HG03095 (cell line): ENCODE data around the gene NES.

Experiments used
- ATAC-seq: cut with Tn5 transposase; IDR thresholded peaks from one replicate; pipeline ENCODE4 v1.9.1; 2021; ENCODE audit warnings: moderate library complexity; ENCODE audit not compliant: unreplicated experiment

Gene NES, protein sequence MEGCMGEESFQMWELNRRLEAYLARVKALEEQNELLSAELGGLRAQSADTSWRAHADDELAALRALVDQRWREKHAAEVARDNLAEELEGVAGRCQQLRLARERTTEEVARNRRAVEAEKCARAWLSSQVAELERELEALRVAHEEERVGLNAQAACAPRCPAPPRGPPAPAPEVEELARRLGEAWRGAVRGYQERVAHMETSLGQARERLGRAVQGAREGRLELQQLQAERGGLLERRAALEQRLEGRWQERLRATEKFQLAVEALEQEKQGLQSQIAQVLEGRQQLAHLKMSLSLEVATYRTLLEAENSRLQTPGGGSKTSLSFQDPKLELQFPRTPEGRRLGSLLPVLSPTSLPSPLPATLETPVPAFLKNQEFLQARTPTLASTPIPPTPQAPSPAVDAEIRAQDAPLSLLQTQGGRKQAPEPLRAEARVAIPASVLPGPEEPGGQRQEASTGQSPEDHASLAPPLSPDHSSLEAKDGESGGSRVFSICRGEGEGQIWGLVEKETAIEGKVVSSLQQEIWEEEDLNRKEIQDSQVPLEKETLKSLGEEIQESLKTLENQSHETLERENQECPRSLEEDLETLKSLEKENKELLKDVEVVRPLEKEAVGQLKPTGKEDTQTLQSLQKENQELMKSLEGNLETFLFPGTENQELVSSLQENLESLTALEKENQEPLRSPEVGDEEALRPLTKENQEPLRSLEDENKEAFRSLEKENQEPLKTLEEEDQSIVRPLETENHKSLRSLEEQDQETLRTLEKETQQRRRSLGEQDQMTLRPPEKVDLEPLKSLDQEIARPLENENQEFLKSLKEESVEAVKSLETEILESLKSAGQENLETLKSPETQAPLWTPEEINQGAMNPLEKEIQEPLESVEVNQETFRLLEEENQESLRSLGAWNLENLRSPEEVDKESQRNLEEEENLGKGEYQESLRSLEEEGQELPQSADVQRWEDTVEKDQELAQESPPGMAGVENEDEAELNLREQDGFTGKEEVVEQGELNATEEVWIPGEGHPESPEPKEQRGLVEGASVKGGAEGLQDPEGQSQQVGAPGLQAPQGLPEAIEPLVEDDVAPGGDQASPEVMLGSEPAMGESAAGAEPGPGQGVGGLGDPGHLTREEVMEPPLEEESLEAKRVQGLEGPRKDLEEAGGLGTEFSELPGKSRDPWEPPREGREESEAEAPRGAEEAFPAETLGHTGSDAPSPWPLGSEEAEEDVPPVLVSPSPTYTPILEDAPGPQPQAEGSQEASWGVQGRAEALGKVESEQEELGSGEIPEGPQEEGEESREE (N-terminal part only)

DNA sequence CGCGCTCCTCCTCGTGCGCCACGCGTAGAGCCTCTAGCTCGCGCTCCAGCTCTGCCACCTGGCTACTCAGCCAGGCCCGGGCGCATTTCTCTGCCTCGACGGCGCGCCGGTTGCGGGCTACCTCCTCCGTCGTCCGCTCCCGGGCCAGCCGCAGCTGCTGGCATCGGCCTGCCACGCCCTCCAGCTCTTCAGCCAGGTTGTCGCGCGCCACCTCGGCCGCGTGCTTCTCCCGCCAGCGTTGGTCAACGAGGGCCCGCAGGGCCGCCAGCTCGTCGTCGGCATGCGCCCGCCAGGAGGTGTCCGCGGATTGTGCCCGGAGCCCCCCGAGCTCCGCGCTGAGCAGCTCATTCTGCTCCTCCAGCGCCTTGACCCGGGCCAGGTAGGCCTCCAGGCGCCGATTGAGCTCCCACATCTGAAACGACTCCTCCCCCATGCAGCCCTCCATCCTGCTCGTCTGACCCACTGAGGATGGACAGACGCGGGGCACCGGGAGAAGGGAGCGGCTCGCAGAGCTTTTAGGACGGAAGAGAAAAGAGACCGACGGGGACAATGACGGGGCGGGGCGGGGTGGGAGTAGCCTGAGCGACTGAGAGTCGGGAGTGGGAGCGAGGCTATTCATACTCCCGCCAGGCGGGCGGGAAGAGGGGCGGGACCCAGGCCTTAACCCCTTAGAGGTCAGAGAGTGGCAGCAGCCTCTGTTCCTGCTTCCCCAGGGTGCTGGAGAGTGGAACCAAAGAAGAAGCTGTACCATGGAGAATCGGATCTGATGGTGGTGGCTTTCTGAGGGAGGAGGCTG, at the start of gene NES:
Gene NES, minus strand, starts transcription at position 588 of the 796 bp plus-strand sequence. Its CDS starts 143 bp downstream, at position 445.
- ATAC-seq: no peak

GRCh38 chr1:156726549-156727226, 49.5 kb upstream of the NES start:
- no peak for ATAC-seq

DNA sequence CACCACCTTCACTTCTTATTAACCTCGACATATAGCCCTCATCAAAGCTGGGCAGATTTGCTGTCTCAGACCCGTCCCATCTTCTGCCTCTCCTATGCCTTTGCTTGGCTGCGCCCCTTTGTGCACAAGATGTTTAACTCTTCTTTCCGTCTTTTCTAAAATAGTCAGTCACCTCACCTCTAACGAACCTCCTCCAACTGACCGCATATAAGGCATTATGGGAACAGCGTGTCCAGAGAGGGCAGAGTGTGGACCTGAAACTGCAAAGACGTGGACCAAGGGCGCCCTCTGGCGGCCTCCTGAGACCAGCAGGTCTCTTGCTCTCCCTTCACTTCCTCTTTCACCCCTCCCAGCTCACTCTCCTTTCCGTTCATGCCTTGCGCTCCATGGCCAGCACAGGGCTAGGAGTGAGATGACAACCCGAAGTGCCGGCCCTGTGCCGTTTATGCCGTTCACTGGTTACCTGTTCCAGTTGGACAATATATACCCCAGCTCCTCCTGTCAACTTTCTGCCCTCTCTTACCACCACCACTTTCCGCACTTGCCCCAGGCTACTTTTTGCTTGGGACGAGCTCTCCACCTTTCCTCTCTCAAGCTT, 48.6 kb upstream of the NES start:
- peak; percentile 35 for ATAC-seq

DNA sequence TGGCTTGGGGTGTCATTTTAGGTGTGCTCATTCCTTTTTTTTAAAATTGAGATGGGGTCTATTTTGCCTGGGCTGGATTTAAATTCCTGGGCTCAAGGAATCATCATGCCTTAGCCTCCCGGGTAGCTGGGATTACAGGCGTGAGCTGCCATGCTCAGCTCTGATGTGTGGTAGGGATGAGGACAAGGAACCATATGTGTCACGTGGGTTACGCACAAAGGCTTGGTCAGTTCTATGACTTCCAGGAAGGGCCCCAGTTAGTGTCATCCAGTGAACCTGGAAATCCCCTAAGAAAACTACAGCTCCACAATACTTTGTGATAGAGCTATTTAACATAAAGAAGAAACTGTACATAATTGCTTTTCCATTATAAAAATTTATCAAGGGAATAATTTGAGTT, 44.3 kb upstream of the NES start:
- ATAC-seq: no peak

DNA sequence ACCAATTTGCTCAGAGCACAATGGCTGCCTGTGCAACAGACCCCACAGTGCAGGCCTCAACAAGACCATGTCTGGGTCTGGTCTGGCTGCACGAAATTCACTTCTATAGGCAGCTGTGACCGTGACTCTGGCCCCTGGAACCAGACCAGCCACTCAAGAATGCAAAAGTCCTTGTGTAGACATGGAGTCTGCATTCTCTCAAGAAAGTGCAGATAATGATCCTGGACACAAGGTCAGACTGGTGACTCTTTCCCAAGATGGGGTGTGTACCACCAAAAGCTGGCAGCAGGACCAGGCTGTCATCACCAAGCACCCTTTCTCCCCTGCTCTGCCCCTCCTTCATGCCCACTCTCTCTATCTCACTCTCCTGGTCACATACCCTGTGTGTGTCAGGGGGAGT, 43.9 kb upstream of the NES start:
- ATAC-seq: no peak

DNA sequence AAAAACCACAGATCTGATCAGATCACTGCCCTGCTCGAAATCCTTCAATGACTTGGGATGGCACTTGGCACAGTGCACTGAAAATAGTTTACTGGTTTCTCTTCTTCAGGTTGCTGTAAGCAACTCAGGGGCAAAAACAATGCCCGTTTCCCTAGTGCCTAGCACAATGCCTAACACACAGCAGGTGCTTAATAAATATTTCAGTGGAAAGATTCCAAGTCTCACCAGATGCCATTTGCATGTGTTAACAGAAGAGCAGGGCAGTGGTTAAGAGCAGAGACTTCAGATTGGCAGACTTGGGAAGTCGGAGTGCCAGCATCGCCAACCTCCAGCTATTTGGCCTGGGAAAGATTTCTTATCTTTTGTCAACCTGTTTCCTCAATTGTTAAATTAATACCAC, 40.1 kb upstream of the NES start:
- ATAC-seq: no peak

DNA sequence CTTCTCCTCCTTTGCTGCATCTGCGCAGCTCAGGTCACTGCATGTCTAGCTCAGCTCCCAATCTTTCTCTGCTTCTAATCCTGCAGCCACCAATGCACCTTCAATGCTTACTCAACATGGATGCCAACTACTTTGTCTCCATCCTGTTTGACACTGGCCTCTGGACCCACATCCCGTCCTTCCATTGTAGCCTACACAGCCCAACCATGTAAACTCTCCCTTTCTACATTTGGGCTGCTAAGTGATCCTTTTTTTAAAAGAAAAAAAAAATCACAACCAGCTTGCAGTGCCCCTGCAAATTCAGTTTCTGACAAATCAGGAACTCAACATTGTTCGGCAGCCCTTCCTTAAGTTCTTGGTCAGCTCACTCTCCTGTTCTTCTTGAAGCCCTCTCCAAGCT, 37.6 kb upstream of the NES start:
- no peak for ATAC-seq

DNA sequence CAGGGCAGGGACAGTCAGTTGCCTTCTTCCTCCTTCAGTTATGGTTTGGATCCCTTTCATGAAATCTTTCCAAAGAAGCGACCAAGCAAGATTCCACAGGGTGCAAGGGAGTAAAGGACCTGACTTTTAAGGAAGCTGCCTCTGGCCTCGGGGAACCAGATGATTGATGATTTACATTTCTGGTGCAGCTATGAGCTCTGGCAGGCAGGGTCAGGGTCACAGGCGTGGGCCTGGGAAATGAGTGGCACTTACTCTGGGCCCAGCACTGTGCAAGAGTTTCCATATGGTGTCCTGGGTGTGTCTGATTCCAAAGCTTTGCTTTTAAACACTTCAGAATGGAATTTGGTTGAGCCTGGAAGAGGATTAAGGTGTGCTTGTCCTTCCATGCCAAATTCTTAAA, 35.4 kb upstream of the NES start:
- no peak for ATAC-seq

GRCh38 chr1:156711011-156711817, 34.0 kb upstream of the NES start:
- ATAC-seq: no peak

- no peak for ATAC-seq
Observed at GRCh38 chr1:156709757-156710489, 32.7 kb upstream of the NES start.

GRCh38 chr1:156709031-156709430, 31.8 kb upstream of the NES start:
- no peak for ATAC-seq

- no peak for ATAC-seq
Observed at GRCh38 chr1:156708218-156708661, 31.0 kb upstream of the NES start.

- ATAC-seq: no peak
Observed at GRCh38 chr1:156707417-156708217, 30.4 kb upstream of the NES start.

- no peak for ATAC-seq
Observed at GRCh38 chr1:156706657-156707416, 29.6 kb upstream of the NES start.

GRCh38 chr1:156705918-156706656, 28.9 kb upstream of the NES start:
- no peak for ATAC-seq
